Activated effector memory CD4-positive, alpha-beta T cell treated with Interleukin-2 at 50 U/mL for 16 hours (primary cell): ENCODE measurements around the gene KRT4.

Experiments
- DNase-seq: peaks from one replicate; pipeline ENCODE4 v3.0.0-alpha.2; 2020

KRT4 gene

GRCh38 chr12:52836491-52837412 lies 22.8 kb upstream of the KRT4 start:
- no peak for DNase-seq

GRCh38 chr12:52836042-52836466 lies 22.1 kb upstream of the KRT4 start:
- DNase-seq: no peak

DNA sequence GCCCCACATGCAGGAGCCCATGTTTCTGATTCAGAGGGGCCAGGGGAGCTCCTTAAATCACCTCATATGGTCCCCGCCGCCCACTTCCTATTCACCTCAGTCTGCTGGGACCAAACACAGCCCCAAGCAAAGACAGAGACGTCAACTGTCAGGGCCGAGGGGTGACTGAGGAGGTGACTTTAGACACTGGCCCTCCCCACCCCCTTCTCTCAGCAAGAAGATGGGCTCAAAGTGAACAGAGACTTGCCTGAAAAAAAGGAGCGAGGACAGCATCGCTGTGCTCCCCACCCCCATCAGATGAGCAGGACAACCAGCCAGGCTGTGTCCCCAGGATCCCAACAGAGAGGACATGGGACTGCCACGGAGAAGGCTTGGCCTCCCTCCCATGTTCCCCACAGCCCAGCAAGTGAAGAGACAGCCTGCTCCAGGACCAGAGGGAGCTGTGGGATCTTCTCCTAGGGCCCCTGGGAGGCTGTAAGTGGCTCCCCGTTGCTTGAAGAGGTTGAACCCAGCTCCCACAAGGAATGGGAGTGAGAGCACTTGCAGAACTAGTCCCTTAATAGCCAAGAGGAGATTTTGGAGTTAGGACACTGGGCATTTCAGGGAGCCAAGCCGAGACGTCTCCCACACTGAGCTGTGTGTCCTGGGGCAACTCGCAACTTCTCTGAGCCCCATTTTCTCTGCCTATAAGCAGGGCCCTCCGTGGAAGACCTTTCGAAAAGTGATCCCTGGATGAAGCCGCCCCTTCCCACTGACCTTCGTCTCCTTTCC lies 21.5 kb upstream of the KRT4 start:
- no peak for DNase-seq

GRCh38 chr12:52834727-52835001 lies 20.7 kb upstream of the KRT4 start:
- no peak for DNase-seq

DNA sequence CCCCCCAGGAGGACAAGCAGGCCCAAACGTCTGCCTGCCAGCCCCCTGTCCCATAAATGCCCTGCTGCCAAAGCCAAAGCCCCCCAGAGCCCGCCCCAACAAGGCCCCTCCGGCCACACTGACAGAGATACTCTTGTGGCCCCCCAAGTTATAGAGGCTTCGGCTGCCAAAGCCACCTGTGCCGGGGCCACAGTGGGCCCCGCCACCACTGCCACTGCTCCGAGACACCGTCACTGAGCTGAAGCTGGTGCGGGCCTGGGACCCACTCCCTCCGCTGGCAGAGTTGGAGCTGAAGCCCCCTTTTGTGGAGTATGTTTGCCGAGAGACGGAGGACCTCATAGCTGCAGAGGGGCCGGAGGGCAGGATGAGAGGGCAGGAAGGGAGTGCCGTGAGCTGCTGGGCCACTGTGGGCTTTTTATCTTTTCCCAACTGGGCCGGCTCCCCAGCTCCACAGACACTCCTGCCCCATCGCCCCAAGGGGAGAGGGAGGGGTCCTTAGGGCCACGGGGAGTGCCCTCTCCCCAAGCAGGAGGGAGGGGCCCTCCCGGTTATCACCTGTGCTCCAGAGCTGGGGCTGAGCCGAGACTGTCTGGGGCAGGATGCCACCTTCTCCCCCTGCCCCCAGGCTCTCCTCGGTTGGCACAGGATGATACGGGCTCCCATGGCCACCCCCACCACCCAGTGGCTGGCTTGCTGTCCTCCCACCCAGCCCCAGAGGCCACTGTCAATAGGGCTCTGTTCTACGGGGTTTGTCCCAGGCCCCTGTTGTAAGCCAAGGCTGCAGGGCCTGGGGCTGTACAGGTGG lies 20.2 kb upstream of the KRT4 start, which contains the start of gene KRT79:
Gene KRT79 (minus strand): TSS at position 390 of the 805 bp plus-strand sequence. CDS start 51 bp downstream, at position 339.
- DNase-seq: no peak

DNA sequence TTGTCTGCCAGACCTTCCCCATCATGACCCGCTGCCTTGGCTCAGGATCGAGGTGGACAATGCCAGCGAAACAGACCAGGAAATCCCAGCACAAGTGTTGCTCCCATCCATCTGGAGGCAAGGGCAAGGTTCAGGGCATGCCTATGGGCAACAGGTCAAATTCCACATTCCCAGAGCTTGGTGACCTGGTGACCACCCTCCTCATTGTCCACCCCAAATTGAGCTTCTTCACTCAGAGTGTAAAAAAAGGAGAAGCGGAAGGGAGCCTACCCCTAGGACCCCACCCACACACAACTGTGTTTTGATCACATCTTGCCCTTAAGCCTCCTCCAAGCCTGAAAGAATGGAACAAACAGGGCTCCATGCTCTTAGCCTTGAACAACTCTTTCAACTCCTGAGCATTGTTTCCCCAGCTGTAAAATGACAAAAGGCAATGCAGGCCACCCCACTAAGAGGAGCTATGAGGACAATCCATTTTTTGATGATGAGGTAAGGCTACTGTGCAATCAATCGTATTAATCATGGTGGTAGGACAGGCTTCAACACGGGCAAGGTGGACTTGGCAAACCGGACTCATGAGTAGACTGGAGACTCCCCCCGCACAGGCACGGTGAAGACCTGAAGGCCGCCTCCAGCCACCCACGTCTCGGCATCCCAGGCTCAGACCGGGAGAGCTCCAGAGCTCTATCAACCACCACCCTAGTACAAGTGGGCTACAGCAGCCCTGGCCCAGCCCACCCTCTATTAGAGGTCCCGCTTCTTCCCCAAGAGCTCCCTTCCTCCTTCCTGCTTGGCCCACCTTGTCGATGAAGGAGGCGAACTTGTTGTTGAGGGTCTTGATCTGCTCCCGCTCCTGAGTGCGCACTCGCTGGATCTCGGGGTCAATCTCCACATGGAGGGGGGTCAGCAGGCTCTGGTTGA lies 19.3 kb upstream of the KRT4 start:
- no peak for DNase-seq

DNA sequence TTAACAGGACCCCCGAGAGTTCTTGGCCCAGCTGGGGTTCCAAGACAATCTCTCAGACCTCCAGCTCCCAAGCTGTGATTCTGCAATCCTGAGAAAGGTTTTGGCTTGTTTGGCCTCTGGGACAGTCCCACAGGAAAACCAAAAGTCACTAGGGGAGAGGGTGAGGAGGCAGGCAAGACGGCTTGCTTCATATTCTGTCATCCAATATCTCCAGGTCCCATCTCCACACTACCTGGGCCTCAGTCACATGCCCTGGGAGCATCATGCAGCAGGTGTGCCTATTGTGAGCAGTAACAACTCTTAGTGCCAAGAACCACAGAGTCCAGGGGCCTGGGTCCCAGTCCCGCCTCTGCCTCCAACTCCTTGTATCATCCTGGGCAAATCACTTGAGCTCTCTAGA lies 18.5 kb upstream of the KRT4 start:
- no peak for DNase-seq

DNA sequence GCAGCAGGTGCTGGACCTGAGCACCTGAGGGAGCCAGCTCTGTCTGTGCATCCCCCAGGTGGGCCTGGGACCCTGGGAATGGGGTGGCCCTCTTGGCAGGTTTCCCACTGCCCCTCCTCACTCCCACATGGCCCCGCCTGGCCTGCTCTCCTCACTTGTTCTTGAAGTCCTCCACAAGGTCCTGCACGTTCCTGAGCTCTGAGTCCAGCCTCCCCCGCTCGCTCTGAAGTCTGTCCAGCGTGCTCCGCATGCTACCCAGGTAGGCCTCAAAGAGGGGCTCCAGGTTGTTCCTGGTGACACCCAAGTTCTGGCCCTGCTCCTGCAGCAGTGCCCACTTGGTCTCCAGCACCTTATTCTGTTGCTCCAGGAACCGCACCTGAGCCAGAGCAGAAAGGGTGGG lies 17.3 kb upstream of the KRT4 start:
- DNase-seq: no peak

DNA sequence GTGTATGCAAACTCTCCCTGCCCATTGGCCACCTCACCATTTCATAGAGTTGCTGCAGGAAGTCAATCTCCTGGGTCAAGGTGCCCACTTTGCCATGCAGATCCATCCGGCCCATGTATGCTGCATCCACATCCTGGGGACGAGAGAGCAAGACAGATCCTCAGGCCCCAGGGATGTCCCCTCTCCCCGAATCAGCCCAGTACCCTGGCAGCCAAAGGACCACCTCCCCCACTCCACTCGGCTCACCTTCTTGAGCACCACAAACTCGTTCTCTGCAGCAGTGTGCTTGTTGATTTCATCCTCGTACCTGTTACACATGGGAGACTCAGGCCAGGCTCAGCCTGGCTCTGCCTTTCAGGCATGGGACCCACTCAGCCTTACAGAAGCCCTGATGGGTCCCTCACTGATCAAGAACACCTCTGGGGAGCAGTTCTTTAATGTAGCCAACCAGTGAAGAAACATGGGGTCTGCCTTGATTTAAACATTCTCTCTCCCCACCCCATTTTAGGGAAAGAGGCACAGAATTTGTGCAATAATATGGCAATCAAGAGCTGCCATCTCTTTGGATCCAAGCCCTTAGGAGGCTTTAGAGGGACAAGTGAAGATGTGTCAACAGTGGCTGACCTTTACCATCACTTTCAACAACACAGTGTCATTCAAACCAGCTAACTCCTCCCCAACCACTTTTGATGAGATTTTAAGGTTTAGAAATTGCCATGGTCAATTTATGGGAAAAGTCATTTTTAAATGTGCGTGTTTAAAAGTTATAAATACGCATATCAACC lies 16.3 kb upstream of the KRT4 start:
- no peak for DNase-seq

- DNase-seq: no peak
These were observed 14.7 kb upstream of the KRT4 start for GRCh38 chr12:52828591-52829021.

- DNase-seq: no peak
These were observed 14.2 kb upstream of the KRT4 start for GRCh38 chr12:52828156-52828555.

- DNase-seq: no peak
These were observed 13.7 kb upstream of the KRT4 start for GRCh38 chr12:52827499-52828090.

GRCh38 chr12:52826611-52827498 lies 12.9 kb upstream of the KRT4 start:
- no peak for DNase-seq

DNA sequence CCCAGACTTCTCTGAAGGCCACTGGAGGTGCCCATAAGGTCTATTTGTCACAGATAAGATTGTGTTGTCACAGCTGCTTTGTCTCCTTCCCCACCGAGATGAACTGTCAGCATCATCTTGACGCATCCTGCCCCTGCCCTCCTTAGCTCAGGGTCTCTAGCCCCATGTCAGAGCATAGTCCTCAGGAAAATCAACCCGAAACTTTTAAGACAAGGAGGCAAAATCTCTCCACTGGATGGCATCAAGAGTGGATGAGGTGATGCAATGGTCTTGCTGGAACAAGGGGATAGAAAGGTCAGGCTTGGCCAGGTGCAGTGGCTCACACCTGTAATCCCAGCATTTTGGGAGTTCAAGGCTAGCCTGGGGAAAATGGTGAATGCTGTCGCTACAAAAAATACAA lies 12.0 kb upstream of the KRT4 start:
- DNase-seq: no peak

DNA sequence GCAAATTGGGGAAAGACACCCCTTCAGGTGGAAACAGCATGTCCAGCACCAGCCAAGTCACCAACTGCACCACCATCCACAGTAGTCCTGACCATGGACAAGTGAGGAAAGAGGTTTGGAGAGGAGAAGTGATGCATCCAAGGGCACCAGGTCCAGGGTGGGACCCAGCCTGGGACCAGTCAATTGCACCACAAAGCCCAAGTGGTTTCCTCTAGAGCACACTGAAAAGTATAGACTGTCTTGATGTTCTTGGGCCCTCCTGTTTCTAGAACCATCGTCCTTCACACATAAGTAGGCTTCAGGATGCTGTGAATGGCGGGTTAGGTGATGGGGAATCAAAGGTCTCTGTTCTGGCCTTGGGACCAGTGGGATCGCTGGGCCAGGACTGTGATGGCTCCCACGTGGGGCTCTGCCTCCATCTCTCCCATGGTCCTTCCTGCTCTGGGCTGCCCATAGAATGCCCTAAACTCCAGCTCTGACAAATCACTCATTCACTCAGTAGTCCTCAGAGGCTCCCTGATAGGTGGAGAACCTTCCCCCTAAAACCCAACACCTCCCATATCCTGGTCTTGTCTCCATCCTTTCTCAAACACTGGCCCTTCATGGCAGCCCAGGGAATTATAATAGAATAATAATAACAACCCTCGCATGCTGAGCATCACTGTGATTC lies 11.0 kb upstream of the KRT4 start:
- no peak for DNase-seq

DNA sequence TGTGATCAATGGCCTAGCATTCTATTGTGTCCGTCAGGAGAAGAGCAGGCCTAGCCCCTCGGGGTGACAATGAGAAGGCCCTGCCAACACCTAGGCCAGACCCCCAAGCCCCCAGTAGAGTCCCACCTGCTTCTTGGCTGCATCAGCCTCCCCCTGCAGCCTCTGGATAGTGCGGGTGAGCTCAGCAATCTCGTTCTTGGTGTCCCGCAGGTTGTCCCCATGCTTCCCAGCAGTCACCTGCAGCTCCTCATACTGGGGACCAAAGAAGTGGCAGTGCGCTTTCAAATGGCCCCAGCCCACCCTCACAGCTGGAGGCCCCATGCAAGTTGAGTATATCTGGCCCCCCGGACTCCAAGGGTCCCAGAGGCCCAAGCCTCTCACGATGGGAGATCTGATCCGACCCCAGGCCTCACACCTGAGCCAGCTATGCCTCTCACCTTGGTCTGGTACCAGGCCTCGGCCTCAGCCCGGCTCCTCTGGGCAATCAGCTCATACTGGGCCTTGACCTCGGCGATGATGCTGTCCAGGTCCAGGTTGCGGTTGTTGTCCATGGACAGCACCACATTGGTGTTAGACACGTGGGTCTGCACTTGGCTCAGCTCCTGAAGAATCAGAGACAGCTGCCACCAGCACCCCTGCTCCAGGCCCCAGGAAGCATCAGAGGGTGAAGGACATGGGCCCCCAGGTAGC lies 10.0 kb upstream of the KRT4 start:
- DNase-seq: no peak

DNA sequence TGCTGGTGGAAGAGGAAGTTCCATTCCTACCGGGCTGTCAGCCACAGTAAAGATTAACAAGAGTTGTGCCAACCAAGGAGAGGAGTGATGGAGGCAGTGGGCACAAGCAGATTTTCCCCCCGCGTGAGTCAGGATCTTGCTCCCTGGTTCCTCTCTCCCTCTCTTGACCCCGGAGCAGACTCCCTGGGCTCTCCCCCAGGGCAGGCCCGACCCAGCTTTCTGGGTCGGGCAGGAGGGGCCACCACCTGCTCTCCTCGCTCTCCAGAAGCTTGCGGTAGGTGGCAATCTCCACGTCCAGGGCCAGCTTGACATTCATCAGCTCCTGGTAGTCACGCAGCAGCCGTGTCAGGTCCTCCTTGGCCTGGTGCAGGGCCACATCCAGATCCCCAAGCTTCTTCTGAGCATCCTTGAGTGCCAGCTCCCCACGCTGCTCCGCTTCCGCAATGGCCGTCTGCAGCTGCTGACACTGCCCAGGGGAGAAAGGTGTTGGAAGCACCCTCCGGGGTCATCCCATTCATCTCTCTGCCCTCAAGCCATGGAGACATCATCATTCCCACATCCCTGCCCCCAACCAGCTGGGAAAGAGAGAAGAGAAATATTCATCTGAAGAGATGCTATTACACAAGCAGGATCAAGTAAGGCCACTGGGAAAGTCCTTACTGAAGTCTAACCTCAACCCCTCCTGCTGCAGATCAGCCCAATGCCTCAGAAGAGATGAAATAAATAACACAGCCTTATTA lies 9.0 kb upstream of the KRT4 start:
- DNase-seq: no peak
